HG03039 (cell line): ENCODE data around the gene PTGS1.
"Not testable (repeated sequence)": the region's sequence is repeated elsewhere in the genome, so short reads cannot be mapped to it uniquely, and the experiment has no call there.

Experiments
- ATAC-seq: cut with Tn5 transposase; IDR thresholded peaks from one replicate; pipeline ENCODE4 v1.9.1; 2021; ENCODE audit warnings: mild to moderate bottlenecking, moderate library complexity; ENCODE audit not compliant: unreplicated experiment

The PTGS1 gene

GRCh38 chr9:122370869-122371755, at the start of gene PTGS1:
Gene PTGS1, plus strand, starts transcription at chr9:122371024. Its CDS starts 61 bp downstream, at chr9:122371085.
- ATAC-seq = no peak

- ATAC-seq = no peak
Observed at GRCh38 chr9:122322553-122322952, 48.3 kb upstream of the PTGS1 start.

- ATAC-seq = not testable (repeated sequence)
Observed at GRCh38 chr9:122324665-122325064, 46.2 kb upstream of the PTGS1 start.

GRCh38 chr9:122325124-122325523, 45.7 kb upstream of the PTGS1 start:
- ATAC-seq = no peak

- ATAC-seq = no peak
Observed at GRCh38 chr9:122327175-122327574, 43.6 kb upstream of the PTGS1 start.

GRCh38 chr9:122329597-122329996, 41.2 kb upstream of the PTGS1 start:
- ATAC-seq = no peak

GRCh38 chr9:122330466-122330865, 40.4 kb upstream of the PTGS1 start:
- ATAC-seq = not testable (repeated sequence)

GRCh38 chr9:122331523-122331927, 39.3 kb upstream of the PTGS1 start:
- ATAC-seq = no peak

GRCh38 chr9:122332083-122332482, 38.7 kb upstream of the PTGS1 start:
- no peak for ATAC-seq

GRCh38 chr9:122332644-122333043, 38.2 kb upstream of the PTGS1 start:
- no peak for ATAC-seq

GRCh38 chr9:122333169-122333808, 37.5 kb upstream of the PTGS1 start:
- no peak for ATAC-seq

GRCh38 chr9:122334916-122335315, 35.9 kb upstream of the PTGS1 start:
- no peak for ATAC-seq

- ATAC-seq = no peak
Observed at GRCh38 chr9:122336189-122336588, 34.6 kb upstream of the PTGS1 start.

GRCh38 chr9:122336866-122337555, 33.8 kb upstream of the PTGS1 start:
- ATAC-seq = no peak

- no peak for ATAC-seq
Observed at GRCh38 chr9:122337556-122337929, 33.3 kb upstream of the PTGS1 start.

- ATAC-seq = no peak
Observed at GRCh38 chr9:122338536-122338935, 32.3 kb upstream of the PTGS1 start.

- no peak for ATAC-seq
Observed at GRCh38 chr9:122338994-122339393, 31.8 kb upstream of the PTGS1 start.

GRCh38 chr9:122339579-122339978, 31.2 kb upstream of the PTGS1 start:
- ATAC-seq = no peak

GRCh38 chr9:122340161-122340560, 30.7 kb upstream of the PTGS1 start:
- no peak for ATAC-seq

GRCh38 chr9:122342323-122343050, 28.3 kb upstream of the PTGS1 start:
- ATAC-seq = no peak
